SK-N-MC (cell line): Measurements from ENCODE around the gene DDX59.

Experiments used
- EZH2 ChIP-seq: fragments of 200-600 bp; sonication (generic); IDR thresholded peaks from one replicate; pipeline ENCODE4 v1.6.1; 2017; ENCODE audit warnings: antibody characterized with exemption
- POLR2AphosphoS5 ChIP-seq: IDR thresholded peaks from 2 replicates; pipeline ENCODE4 v1.6.1; 2012; ENCODE audit warnings: mild to moderate bottlenecking, low read depth, low read length, borderline replicate concordance

- TF ChIP-seq POLR2AphosphoS5: no peak
- TF ChIP-seq EZH2: no peak
These were observed 42.7 kb downstream of the DDX59 start for GRCh38 chr1:200626853-200627534.
